HG02588 (cell line): Measurements from ENCODE around the gene MAML3.

ENCODE experiments used
- ATAC-seq: cut with Tn5 transposase; IDR thresholded peaks from one replicate; pipeline ENCODE4 v1.9.1; 2021; ENCODE audit warnings: mild to moderate bottlenecking, moderate library complexity; ENCODE audit not compliant: unreplicated experiment

MAML3 gene

GRCh38 chr4:140080883-140081282, 73.1 kb downstream of the MAML3 start:
- no peak for ATAC-seq

GRCh38 chr4:140078366-140078765, 75.6 kb downstream of the MAML3 start:
- ATAC-seq: no peak

DNA sequence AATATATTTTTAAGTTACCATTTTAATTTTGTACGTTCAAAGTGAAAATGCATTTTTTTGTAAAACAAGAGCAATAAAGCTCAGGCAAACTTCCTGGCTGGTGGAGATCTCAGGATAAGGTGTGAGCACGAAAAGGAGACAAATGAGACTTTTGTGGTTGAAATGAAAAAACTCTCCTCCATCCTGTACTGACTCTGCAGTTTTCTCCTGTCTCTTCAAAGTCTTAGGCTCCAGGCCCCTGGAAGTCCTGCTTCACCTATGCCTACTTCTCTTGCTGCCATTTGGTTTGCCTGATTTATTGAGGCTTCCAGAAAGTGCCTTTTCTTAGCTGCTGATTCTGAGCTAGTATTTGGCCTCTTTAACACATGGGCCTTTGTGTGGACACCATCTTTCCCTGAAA, 77.7 kb downstream of the MAML3 start:
- no peak for ATAC-seq

DNA sequence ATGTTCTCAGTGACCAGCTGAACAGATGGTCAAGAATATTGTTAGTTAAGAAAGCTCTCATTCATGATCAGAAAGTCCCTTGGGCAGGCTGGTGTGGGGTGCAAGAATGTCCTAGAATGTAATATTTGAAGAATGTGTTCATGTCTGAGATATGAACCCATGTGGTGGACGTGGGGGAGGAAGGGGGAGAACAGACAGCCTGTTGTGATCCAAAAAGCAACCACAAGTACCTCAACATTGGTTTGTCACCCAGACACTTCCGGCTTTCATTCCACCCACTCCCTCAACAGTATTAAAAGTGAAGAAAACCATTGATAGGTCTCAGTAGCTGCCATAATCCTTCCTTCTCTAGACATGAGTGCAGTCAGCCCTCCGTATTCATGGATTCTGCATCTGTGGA, 82.2 kb downstream of the MAML3 start:
- ATAC-seq: peak; percentile 90

DNA sequence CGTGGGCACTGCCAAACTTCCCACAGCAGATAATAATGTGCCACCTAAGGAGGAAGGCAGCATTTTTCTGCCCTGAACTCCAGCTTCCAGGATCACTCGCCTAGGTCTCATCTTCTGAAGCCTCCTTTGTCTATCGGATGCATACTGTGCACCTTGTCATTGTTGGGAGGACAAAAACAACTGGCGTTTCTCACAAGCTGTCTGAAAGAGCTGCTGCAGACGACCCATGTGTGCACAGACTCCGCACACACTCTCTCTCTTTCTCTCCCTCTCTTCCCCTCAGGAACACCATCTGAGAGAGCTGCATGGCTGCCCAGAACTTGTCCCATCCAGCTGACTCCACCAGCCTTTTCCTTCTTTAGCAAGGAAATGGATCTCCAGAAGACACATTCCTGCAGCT, 83.0 kb downstream of the MAML3 start:
- no peak for ATAC-seq

DNA sequence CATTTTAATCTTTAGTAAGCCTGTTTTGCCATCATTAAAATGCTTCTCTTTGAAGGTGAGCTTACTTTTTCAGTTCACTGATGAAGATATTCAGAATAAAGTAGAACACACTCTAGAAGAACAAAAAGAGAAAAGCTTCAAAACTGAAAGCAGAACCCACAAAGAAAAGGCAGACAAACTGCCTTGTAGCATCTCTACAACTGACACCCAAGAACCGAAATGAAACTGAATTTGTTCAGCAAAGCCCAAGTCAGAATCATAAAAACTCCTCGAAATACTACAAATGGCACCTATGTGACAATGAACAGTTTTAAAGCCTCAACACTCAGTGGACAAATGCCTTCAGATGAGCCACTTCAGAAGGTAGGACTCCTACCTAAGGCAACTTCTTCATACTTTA, 83.6 kb downstream of the MAML3 start:
- no peak for ATAC-seq

- no peak for ATAC-seq
Observed at GRCh38 chr4:140069066-140069465, 84.9 kb downstream of the MAML3 start.

GRCh38 chr4:140068271-140068670, 85.7 kb downstream of the MAML3 start:
- no peak for ATAC-seq

DNA sequence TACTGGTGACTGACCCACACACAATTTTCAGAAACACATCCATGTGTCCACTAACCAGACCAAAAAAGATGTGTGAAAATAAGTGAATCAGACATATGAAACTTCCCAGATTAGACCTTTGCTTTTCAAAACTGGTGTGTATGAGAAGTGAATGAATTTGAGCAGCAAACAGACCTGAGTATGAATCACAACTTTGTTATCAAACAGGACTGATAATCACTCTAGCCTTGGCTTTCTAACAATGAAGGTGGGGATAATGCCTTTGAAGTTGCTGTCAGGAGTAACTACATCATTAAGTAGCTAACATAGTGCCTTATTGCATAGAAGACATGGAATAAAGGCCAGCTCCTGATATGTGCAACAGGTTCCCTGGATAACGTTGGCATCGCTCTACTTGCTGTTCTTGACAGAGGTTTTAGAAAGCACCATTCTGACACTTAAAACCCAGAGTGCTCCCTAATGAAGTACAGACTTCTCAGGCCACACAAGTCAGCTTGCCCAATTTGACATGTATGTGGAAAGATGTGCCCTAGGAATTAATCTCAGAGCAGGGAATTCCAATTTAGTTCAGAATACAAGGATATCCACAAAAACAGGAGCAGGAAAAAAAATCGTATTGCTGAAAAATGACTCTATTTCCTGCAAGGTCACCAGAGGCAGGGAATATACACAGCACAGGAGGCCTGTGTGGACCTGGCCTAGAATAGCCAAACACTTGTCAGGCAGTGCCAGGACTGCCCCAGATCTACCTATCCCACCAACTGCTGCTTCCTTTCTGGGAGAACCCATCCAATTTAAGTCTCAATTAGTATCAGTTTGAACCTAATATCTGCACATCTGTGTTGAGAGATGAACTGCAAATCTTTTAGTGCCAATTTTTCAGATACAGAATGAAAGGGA, 87.7 kb downstream of the MAML3 start:
- ATAC-seq: no peak

GRCh38 chr4:140065393-140065792, 88.6 kb downstream of the MAML3 start:
- no peak for ATAC-seq

DNA sequence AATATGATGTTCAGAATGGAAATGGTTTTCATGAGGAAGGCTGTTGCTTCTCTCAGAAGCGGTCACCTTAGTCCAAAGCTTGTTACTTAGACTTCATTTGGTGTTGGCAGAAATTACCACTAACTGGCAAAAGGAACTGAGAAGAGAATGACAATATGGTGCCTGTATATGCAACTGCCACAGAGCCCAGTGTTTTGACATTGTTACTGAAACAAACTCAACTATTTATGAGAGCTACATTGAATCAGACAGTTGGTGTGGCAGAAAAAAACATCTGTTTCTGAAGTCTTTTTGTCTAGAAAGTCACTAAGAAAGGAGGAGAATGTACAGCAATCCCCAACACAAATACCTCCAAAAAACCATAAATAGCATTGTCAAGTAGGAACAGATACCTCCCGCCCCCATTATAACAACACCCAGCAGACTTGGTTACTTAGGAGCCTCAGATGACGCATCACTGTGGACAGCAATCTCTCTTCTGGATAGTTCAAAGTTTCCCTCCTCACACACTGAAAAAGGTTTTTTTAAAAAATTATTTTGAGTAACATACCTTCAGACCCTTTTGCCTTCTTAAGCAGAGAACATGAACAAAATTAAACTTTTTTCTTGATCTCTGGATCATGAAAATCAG, 92.2 kb downstream of the MAML3 start:
- ATAC-seq: no peak

GRCh38 chr4:140061194-140061593, 92.8 kb downstream of the MAML3 start:
- ATAC-seq: no peak

- no peak for ATAC-seq
Observed at GRCh38 chr4:140059159-140059558, 94.8 kb downstream of the MAML3 start.

GRCh38 chr4:140057701-140058100, 96.3 kb downstream of the MAML3 start:
- ATAC-seq: no peak

GRCh38 chr4:140056015-140056414, 98.0 kb downstream of the MAML3 start:
- no peak for ATAC-seq

DNA sequence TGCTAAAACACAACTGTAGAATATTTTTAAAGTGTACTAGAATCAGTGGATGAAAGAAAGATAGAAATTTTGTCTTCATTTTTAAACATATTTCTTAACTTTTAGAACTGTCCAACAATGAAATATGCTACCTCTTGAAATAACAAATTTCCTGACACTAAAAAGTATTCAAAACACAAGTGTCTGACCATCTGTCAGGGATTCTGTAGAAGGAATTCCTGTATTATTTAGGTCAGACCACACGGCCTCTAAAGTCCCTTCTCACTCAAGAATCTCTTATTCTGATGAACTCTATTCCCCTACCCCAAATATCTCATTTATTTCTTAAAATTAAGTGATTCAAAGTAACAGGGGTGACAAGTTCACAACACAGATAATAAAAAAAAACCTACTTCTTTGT, 99.1 kb downstream of the MAML3 start:
- ATAC-seq: no peak

DNA sequence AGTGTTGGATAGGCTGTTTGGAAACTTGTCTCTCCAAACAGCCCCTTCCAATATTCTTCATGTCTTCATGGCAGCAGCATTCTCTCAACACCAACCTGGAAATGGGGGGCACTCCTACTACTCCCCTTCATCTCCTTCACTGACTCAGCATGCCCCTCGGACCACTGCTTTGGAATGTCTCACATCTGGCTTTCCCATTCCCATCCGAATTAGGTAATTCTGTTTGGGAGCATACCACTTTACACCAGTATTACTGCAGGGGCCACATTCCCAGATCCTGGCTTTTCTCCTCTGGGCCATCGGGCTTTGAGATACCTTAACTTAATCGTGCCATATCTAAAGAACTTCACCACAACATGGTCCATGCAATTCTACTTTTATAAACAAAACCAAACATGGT, 100.8 kb downstream of the MAML3 start:
- no peak for ATAC-seq

DNA sequence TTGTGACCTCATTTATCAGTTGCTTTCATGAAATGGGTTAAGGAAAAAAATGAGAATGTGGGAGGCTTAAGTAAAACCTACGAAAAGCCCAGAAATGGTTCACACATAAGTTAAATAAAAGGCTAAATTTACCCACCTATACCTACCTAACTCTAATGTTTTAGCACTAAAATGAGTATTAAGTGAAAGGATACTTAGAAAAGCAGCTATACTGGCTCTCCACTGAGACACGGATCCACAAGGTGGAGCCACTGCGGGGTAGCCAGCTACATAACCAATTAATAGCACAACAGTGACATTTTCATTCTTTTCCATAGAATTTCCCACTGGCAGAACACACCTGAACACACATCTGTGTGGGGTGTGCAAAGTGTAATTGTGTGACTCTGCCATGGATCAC, 101.9 kb downstream of the MAML3 start:
- no peak for ATAC-seq

DNA sequence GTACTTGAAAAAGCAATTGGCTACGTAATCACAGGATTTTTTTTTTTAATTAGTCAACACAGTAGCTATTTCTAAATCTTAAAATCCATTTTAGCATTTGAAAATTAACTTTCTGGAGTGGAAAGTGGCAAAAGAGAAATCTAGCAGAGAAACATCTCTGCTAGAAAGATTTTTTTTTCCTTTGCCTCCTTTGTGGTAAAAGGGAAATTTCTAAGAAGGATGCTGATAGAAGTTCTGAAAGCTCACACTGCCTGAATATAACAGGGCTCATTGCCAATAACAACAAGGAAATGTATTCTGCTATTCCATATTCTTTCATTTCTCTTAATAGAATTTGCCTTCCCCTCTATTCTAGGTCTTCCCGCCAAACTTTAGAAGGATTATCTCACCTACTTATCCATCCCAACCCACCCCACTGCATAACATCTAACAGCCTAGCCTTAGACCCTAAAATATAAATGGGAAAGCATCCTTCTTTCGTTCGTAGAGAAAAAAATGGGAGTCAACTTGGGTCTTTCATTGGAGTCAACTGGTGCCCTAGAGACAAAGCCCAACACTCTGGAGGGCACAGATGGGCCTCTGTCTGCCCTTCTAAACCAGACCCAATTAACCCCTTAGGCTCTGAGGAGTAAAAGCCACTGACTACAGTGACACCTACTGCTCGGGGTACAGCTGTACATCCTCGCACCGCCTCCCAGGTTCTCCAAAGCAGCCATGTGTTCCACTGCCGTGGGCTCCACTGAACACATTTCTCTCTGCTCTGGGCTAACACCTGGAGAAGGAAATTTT, 103.9 kb downstream of the MAML3 start:
- ATAC-seq: no peak

DNA sequence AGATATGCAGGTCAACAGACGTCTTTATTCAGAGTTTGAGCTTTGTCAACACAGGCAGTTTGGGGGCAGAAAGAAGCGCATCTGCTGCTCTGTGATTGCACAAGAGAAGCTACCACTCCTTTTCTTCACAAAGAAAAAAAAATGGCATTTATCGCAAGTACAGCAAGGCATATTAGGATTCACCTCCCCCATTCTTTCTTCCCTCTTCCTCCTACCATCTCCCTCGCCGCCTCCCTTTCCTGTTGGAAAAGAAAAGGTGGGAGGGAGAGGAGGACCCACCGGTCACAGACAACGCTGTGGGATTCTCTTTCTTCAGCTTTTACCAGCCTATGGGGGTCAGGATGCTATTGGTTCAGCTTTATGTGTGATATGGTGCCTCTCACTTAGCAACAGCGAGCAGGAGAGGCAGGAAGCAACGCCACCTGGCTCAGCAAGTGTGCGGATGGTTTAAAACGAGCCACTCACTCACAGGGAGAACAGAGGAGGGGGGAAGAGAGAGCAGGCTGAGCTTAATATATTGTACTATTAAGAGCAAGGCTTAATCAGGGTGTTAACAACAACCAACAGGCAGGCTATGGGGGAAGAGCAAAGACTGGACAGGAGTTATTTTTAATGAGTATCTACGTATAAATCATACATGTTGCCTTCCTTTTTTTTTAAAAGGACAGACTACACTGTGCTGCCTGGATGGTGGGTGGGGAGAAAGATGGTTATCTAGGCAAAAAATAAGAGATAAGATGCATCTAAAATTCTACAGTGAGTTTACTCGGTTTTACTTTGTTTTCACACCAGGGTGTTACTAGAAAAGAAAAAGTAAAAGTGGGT, 104.7 kb downstream of the MAML3 start:
- ATAC-seq: no peak
